Mucosa of descending colon (tissue), 3 donors: Measurements from ENCODE around the gene IL24. TPM values are rescaled to one million over a fixed set of nuclear protein-coding genes. Genes with fewer than 3 reads are reported as not detected.
"Not testable (repeated sequence)": the region's sequence is repeated elsewhere in the genome, so short reads cannot be mapped to it uniquely, and the experiment has no call there.

Experiments used
- ATAC-seq: fragments of 200-7000 bp; cut with Tn5 transposase; one replicate; pipeline ENCODE4 v1.9.1; 2020; ENCODE audit warnings: mild to moderate bottlenecking, moderate library complexity
- DNase-seq, 3 donors: peaks; one replicate each; pipeline ENCODE4 v3.0.0-alpha.2; 2020
- H3K36me3 ChIP-seq: fragments of 200-600 bp; one replicate; pipeline ENCODE4 v1.8.0; 2021; ENCODE audit warnings: low read depth, mild to moderate bottlenecking
- H3K4me1 ChIP-seq: fragments of 200-600 bp; one replicate; pipeline ENCODE4 v1.8.0; 2021; ENCODE audit warnings: low read depth, mild to moderate bottlenecking
- H3K4me3 ChIP-seq: fragments of 200-600 bp; one replicate; pipeline ENCODE4 v1.8.0; 2021; ENCODE audit warnings: mild to moderate bottlenecking
- H3K9me3 ChIP-seq: fragments of 200-600 bp; one replicate; pipeline ENCODE4 v1.8.0; 2021; ENCODE audit warnings: mild to moderate bottlenecking
- intact Hi-C, 2 donors: fragments of 100-400 bp; cut with DNase I in 1 of 2; cut with micrococcal nuclease in 1 of 2; formaldehyde crosslinking; loops; one replicate each; pipeline versions ENCODE4 v1.11.0 to v1.11.1; 2022; cut with DNase I, micrococcal nuclease
- long read RNA-seq, 2 donors: library from polyadenylated mRNA; unstranded; transcript quantifications; one replicate each; pipeline ENCODE4 v2.0.0, GENCODE V29; 2019 to 2021
- total RNA-seq, 3 donors: library from RNA; stranded (reverse); fragmentation: NEBNext Ultra II Directional in 2 of 3; extraction: Animal tissue kit (Norgen Biotek cat#: 25700) in 2 of 3; gene quantifications; one replicate each; pipeline versions ENCODE4 v1.2.1 to v1.2.4, GENCODE V29; 2021 to 2023
- TF ChIP-seq, protein P1 (sequence below): fragments of 200-600 bp; IDR thresholded peaks from one replicate; pipeline ENCODE4 v1.8.0; 2022; ENCODE audit warnings: antibody characterized with exemption, mild to moderate bottlenecking
- donor health status: DM: no; HTN: no; CAD: no; lungs with moderate emphysema.
- donor health status: DM: no; HTN: no; CAD: no.
- donor health status: DM: no; HTN: yes; CAD: no.

The IL24 gene, protein sequence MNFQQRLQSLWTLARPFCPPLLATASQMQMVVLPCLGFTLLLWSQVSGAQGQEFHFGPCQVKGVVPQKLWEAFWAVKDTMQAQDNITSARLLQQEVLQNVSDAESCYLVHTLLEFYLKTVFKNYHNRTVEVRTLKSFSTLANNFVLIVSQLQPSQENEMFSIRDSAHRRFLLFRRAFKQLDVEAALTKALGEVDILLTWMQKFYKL
- total RNA-seq, result not detected
- long read RNA-seq, donor 1, result 0 reads
- long read RNA-seq, donor 2, result 0 reads

DNA sequence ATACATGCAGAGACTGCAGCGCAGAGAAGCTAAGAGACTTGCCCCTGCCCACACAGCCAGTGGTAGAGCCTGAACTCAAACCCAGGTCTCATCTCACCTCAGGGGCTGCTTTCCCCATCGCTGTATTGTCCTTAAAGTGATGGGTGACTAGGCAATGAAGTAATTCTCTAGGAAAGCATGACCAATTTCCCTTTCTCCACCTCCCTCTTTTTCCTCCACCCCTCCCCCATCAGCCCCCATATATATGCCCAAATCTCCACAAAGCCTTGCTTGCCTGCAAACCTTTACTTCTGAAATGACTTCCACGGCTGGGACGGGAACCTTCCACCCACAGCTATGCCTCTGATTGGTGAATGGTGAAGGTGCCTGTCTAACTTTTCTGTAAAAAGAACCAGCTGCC is at the start of gene IL24:
TSS of gene IL24 (plus strand) at position 269 of the 400 bp plus-strand sequence. CDS start 390 bp downstream, outside the sequence.
- no peak within 1 kb of the TSS for H3K4me3 ChIP-seq
- no peak for DNase-seq
- TF ChIP-seq, protein P1, sequence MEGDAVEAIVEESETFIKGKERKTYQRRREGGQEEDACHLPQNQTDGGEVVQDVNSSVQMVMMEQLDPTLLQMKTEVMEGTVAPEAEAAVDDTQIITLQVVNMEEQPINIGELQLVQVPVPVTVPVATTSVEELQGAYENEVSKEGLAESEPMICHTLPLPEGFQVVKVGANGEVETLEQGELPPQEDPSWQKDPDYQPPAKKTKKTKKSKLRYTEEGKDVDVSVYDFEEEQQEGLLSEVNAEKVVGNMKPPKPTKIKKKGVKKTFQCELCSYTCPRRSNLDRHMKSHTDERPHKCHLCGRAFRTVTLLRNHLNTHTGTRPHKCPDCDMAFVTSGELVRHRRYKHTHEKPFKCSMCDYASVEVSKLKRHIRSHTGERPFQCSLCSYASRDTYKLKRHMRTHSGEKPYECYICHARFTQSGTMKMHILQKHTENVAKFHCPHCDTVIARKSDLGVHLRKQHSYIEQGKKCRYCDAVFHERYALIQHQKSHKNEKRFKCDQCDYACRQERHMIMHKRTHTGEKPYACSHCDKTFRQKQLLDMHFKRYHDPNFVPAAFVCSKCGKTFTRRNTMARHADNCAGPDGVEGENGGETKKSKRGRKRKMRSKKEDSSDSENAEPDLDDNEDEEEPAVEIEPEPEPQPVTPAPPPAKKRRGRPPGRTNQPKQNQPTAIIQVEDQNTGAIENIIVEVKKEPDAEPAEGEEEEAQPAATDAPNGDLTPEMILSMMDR, result no peak
- no peaks in the 10 kb centered on the region for H3K36me3 ChIP-seq
- H3K9me3 ChIP-seq, result no peaks in the 10 kb centered on the region
- no peaks in the 10 kb centered on the region for H3K4me1 ChIP-seq
- intact Hi-C loops, result no loop called here
- ATAC-seq, result no peak

DNA sequence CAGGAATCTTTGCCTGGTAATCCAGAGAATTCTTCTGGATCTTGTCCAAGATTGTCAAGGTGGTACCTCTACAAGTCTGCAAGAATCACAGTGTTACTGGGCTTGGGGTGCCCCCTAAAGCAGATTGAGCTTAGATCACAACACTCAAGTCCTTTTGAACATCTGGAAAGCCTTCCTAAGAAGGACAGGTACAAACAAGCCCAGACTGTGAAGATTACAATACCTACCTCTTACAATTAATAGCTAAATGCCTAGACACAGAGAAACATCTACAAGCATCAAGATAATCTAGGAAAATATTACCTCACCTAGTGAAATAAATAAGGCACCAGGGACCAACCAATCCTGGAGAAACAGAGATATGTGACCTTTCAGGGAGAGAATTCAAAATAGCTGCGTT is 49.3 kb upstream of the IL24 start:
- TF ChIP-seq, protein P1, result no peak
- no peak for DNase-seq
- Histone ChIP-seq H3K4me1 (no peaks in the 10 kb centered on the region), H3K4me3 (no peak overlapping the region), H3K36me3 (no peaks in the 10 kb centered on the region), H3K9me3 (no peaks in the 10 kb centered on the region)
- no peak for ATAC-seq
- intact Hi-C loops, result no loop called here

DNA sequence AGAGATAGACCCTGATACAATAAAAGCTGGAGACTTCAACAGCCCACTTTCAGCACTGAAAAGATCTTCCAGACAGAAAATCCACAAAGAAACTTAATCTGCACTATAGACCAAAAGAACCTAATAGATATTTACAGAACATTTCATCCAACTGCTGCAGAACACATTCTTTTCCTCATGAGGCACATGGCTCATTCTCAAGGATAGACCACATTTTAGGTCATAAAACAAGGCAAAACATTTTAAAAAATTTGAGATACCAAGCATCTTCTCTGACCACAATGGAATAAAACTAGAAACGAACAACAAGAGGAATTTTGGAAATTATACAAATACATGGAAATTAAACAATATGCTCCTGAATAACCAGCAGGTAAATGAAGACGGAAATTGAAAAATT is 46.8 kb upstream of the IL24 start:
- no peak for ATAC-seq
- TF ChIP-seq, protein P1, result no peak
- no peaks in the 10 kb centered on the region for H3K36me3 ChIP-seq

DNA sequence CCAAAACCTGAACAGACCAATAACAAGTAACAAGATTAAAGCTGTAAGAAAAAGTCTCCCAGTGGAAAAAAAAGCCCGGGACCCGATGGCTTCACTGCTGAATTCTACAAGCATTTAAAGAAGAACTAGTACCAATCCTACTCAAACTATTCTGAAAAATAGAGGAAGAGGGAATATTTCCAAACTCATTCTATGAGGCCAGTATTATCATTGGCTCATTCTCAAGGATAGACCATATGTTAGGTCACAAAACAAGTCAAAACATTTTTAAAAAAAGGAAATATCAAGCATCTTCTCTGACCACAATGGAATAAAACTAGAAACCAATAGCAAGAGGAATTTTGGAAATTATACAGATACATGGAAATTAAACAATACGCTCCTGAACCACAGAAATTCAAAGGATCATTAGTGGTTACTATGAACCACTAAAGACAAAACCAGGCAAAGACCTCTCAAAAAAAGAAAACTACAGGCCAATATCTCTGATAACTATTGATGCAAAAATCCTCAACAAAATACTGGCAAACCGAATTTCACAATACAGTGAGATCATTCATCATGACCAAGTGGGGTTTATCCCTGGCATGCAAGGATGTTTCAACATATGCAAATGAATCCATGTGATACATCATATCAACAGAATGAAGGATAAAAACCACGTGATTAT is 45.8 kb upstream of the IL24 start:
- Histone ChIP-seq H3K4me1 (no peaks in the 10 kb centered on the region), H3K9me3 (no peaks in the 10 kb centered on the region), H3K4me3 (no peak overlapping the region), H3K36me3 (no peaks in the 10 kb centered on the region)
- TF ChIP-seq, protein P1, result no peak
- intact Hi-C loops, result no loop called here
- ATAC-seq, result no peak
- DNase-seq, result no peak

More for the DNA sequence above, 46.8 kb upstream of the IL24 start:
- intact Hi-C loops, result no loop called here
- Histone ChIP-seq H3K4me3 (no peak overlapping the region), H3K9me3 (no peaks in the 10 kb centered on the region), H3K4me1 (no peaks in the 10 kb centered on the region)
- DNase-seq, result no peak

DNA sequence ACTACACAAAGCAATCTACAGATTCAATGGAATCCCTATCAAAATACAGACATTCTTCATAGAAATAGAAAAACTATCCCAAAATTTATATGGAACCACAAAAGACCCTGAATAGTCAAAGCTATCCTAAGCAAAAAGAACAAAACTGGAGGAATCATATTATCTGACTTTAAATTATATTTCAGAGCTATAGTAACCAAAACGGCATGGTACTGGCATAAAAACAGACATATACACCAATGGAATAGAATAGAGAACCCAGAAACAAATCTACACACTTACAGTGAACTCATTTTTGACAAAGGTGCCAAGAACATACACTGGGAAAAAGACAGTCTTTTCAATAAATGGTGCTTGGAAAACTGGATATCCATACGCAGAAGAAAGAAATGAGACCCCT is 44.6 kb upstream of the IL24 start:
- DNase-seq, H3K4me3 ChIP-seq, H3K9me3 ChIP-seq, ATAC-seq, intact Hi-C loops, H3K36me3 ChIP-seq, H3K4me1 ChIP-seq: not testable (repeated sequence)

DNA sequence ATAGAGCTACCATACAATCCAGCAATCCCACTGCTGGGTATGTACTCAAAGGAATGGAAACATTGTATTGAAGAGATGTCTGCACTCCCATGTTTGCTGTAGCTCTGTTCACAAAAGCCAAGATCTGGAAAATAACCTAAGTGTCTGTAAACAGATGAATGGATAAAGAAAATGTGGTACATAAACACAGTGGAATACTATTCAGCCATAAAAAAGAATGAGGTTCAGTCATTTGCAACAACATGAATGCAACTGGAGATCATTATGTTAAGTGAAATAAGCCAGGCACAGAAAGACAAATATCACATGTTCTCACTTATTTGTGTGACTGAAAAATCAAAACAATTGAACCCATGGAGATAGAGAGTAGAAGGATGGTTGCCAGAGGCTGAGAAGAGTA is 43.5 kb upstream of the IL24 start:
- H3K4me1 ChIP-seq, ATAC-seq, H3K4me3 ChIP-seq, H3K36me3 ChIP-seq, DNase-seq, intact Hi-C loops, H3K9me3 ChIP-seq: not testable (repeated sequence)
